ENCODE data around the gene HECTD1.

- no peak for TF ChIP-seq CTCF (IDR thresholded peaks at IDR 0.05)
- TF ChIP-seq POLR2A (IDR thresholded peaks at IDR 0.05): no peak
- no peak for TF ChIP-seq POLR2AphosphoS5 (IDR thresholded peaks at IDR 0.05; ENCODE audit: insufficient read depth in 1 of 2, low read depth in 1 of 2)
Measured at GRCh38 chr14:31244626-31245025, 37.0 kb upstream of the HECTD1 start.
